ENCODE results near the gene PTPN6. TPM values are rescaled to one million over a fixed set of nuclear protein-coding genes. Genes with fewer than 3 reads are reported as not detected.

PTPN6 gene
- total and polyA plus RNA-seq, 9 of the 15 experiments (the other 6 are each of a cell fraction or from before 2014, with no cell fraction given): 1.5 to 5.1 (median 3.9) TPM

- 85% methylated on average over 10 of the region's 11 CpGs for WGBS (ENCODE audit: insufficient coverage, low coverage, missing lambda C conversion rate)
- H3K9me3 ChIP-seq (replicated peaks; ENCODE audit: control insufficient read depth, insufficient read depth, low read depth, low read length): no peaks in the 10 kb centered on the region
- H3K27ac ChIP-seq (ENCODE audit: extremely low read depth, low read depth, low read length): peak overlapping the region; percentile 50; the same call in 2 of the 3 replicates
- no peak overlapping the region for H2AFZ ChIP-seq (ENCODE audit: low read depth, low read length)
- peaks cover 17% of the 10 kb centered on the region; the same call in 2 of the 3 replicates for H3K36me3 ChIP-seq (ENCODE audit: control insufficient read depth, insufficient read depth, low read length)
- ATAC-seq (no peak), FAIRE-seq (no peak), DNase-seq (ENCODE audit: extremely low read depth in 1 of 4, low spot score in 3 of 4) (no peak)
- H3K4me2 ChIP-seq (ENCODE audit: insufficient read depth, low read length): peak overlapping the region; percentile 94
- peak overlapping the region; percentile 49; the same call in 1 of the 2 replicates for H3K4me3 ChIP-seq
- no peaks in the 10 kb centered on the region for H3K9me1 ChIP-seq (ENCODE audit: control insufficient read depth, insufficient read depth, low read length)
- no peaks in the 10 kb centered on the region for H3K27me3 ChIP-seq (ENCODE audit: control insufficient read depth in 2 of 2, insufficient read depth in 2 of 2, low read length in 2 of 2)
- ChIA-PET POLR2A (interaction anchor here (0.6 to 6.3 kb wide), 13 partner anchors 13 to 302 kb away, joined by 3 to 98 read pairs (median 6); partner anchors contain the start of gene ATN1), CTCF (ENCODE audit: low intra/inter-chr PET ratio) (interaction anchor here (1.2 to 2.3 kb wide), 4 partner anchors 16 to 147 kb away, joined by 4 to 13 read pairs (median 10); partner anchors contain the start of gene C1R)
- intact Hi-C loops (cut with micrococcal nuclease): loop anchor here (1.0 to 2.0 kb wide), 3 partner anchors 15 to 163 kb away; partner anchors contain the start of gene C1RL
- 0 out of 2 replicates have a peak, but pooled peaks have one; percentile 13 for TF ChIP-seq MED1 (CRISPR knock-in tag; IDR thresholded peaks at IDR 0.05; ENCODE audit: borderline replicate concordance)
- no peak for TF ChIP-seq JUN (IDR thresholded peaks at IDR 0.05; ENCODE audit: borderline replicate concordance, low read depth, low read length)
- no peak for TF ChIP-seq JUN (CRISPR knock-in tag; IDR thresholded peaks at IDR 0.05; ENCODE audit: borderline replicate concordance)
- TF ChIP-seq POLR2G (IDR thresholded peaks at IDR 0.05; ENCODE audit: low read depth, low read length): peak; percentile 16; the same call in 1 of the 2 replicates
- TF ChIP-seq EP300 (IDR thresholded peaks at IDR 0.05; ENCODE audit: low read length): no peak
- TF ChIP-seq HNRNPL (IDR thresholded peaks at IDR 0.05; ENCODE audit: low read depth, low read length): no peak
- no peak for TF ChIP-seq TAF15 (IDR thresholded peaks at IDR 0.05; ENCODE audit: low read depth, low read length)
- TF ChIP-seq XRCC5 (IDR thresholded peaks at IDR 0.05; ENCODE audit: low read depth, low read length): 0 out of 2 replicates have a peak, but pooled peaks have one; percentile 28
- BruUV-seq (replicated peaks): no TSS peak
- no peaks in the 10 kb centered on the region for H4K20me1 ChIP-seq (replicated peaks; ENCODE audit: control insufficient read depth, insufficient read depth, low read length)
- peak overlapping the region; percentile 86 to 87; a peak in 2 of 4 replicates for H3K9ac ChIP-seq (ENCODE audit: insufficient read depth in 1 of 2, low read depth in 2 of 2, low read length in 2 of 2)
- H3K4me1 ChIP-seq (replicated peaks in 1 of 2; ENCODE audit: control insufficient read depth in 2 of 2, insufficient read depth in 2 of 2, low read length in 2 of 2): peaks cover 13 to 50% of the 10 kb centered on the region in 2 experiments
- H3K79me2 ChIP-seq (ENCODE audit: control insufficient read depth, insufficient read depth, low read length): peaks cover 13% of the 10 kb centered on the region
- in situ Hi-C loops (cut with MboI): no loop called here
Observed at GRCh38 chr12:6945613-6946012, 5.5 kb upstream of the PTPN6 start.

All from K562 (cell line).